ENCODE data around the gene ABCC1. TPM values are rescaled to one million over a fixed set of nuclear protein-coding genes. Genes with fewer than 3 reads are reported as not detected.

The ABCC1 gene
- total and polyA plus RNA-seq, 3 donors from 2014 or later: 54.7 to 90.6 (median 88.0) TPM

- WGBS, 2 donors: 90 to 99% methylated on average over 2 of the region's 2 CpGs
- no peaks in the 10 kb centered on the region for H3K9me3 ChIP-seq
- no peaks in the 10 kb centered on the region for H3K36me3 ChIP-seq (ENCODE audit: low read depth, missing control alignments)
- DNase-seq: no peak
- H3K4me1 ChIP-seq: peaks cover 19% of the 10 kb centered on the region
- no peak overlapping the region for H3K27ac ChIP-seq
- H3K4me3 ChIP-seq: no peak overlapping the region
- TF ChIP-seq POLR2A (IDR thresholded peaks at IDR 0.05) (no peak), CTCF (IDR thresholded peaks at IDR 0.05) (no peak)
- no peaks in the 10 kb centered on the region for H3K27me3 ChIP-seq
- intact Hi-C loops (cut with DNase I; ENCODE audit: low total_unique reads): no loop called here
Observed at GRCh38 chr16:16082255-16082654, 132.8 kb downstream of the ABCC1 start.

GRCh38 chr16:16083421-16084156, 134.2 kb downstream of the ABCC1 start:
- Histone ChIP-seq H3K4me3 (no peak overlapping the region), H3K27ac (no peak overlapping the region), H3K36me3 (ENCODE audit: low read depth, missing control alignments) (no peaks in the 10 kb centered on the region), H3K27me3 (no peaks in the 10 kb centered on the region), H3K4me1 (peaks cover 19% of the 10 kb centered on the region), H3K9me3 (no peaks in the 10 kb centered on the region)
- WGBS, 2 donors: 95 to 99% methylated on average over 4 to 10 of the region's 10 CpGs
- DNase-seq: no peak
- TF ChIP-seq POLR2A (IDR thresholded peaks at IDR 0.05): no peak
- TF ChIP-seq CTCF (IDR thresholded peaks at IDR 0.05): no peak
- intact Hi-C loops (cut with DNase I; ENCODE audit: low total_unique reads): no loop called here

- 88 to 93% methylated on average over 3 of the region's 3 CpGs for WGBS, 2 donors
- Histone ChIP-seq H3K36me3 (ENCODE audit: low read depth, missing control alignments) (no peaks in the 10 kb centered on the region), H3K9me3 (no peaks in the 10 kb centered on the region), H3K4me3 (no peak overlapping the region), H3K4me1 (peaks cover 14% of the 10 kb centered on the region), H3K27ac (no peak overlapping the region), H3K27me3 (no peaks in the 10 kb centered on the region)
- no peak for DNase-seq
- intact Hi-C loops (cut with DNase I; ENCODE audit: low total_unique reads): no loop called here
- TF ChIP-seq CTCF (IDR thresholded peaks at IDR 0.05): no peak
- no peak for TF ChIP-seq POLR2A (IDR thresholded peaks at IDR 0.05)
Observed at GRCh38 chr16:16084874-16085273, 135.5 kb downstream of the ABCC1 start.

GRCh38 chr16:16086653-16087446, 137.4 kb downstream of the ABCC1 start:
- TF ChIP-seq POLR2A (IDR thresholded peaks at IDR 0.05): no peak
- no peak for TF ChIP-seq CTCF (IDR thresholded peaks at IDR 0.05)
- Histone ChIP-seq H3K36me3 (ENCODE audit: low read depth, missing control alignments) (no peaks in the 10 kb centered on the region), H3K27me3 (no peaks in the 10 kb centered on the region), H3K27ac (peak overlapping the region; percentile 59 to 76), H3K4me3 (no peak overlapping the region), H3K4me1 (peaks cover 9% of the 10 kb centered on the region), H3K9me3 (no peaks in the 10 kb centered on the region)
- peak; percentile 52 for DNase-seq
- 67 to 70% methylated on average over 18 of the region's 18 CpGs for WGBS, 2 donors
- intact Hi-C loops (cut with DNase I; ENCODE audit: low total_unique reads): no loop called here
